Fibroblast of villous mesenchyme (primary cell): ENCODE measurements around the gene EHD4. TPM values are rescaled to one million over a fixed set of nuclear protein-coding genes. Genes with fewer than 3 reads are reported as not detected.

ENCODE experiments used
- DNase-seq: peaks from one replicate; pipeline ENCODE4 v3.0.0-alpha.2; 2010; ENCODE audit warnings: low read depth
- H3K4me3 ChIP-seq: 2 replicates; pipeline ENCODE4 v1.5.1; 2011; ENCODE audit warnings: low read depth, mild to moderate bottlenecking, low read length
- CTCF ChIP-seq: IDR thresholded peaks from 2 replicates; pipeline ENCODE4 v1.5.1; 2012; ENCODE audit warnings: low read depth, mild to moderate bottlenecking, low read length; ENCODE audit not compliant: insufficient read depth
- total RNA-seq: library from RNA; depleted of rRNA; stranded (reverse); fragments of >200 nt; gene quantifications from 2 replicates; pipeline ENCODE4 v1.2.3, GENCODE V29; 2012

EHD4 gene
- total RNA-seq = 18.0 and 19.0 TPM in 2 replicates

- peak; percentile 100 for DNase-seq
- H3K4me3 ChIP-seq = peak within 1 kb of the TSS; percentile 90
- peak; percentile 25 for TF ChIP-seq CTCF
Observed at GRCh38 chr15:41972253-41973242, at the start of gene EHD4. Gene EHD4 (minus strand): TSS chr15:41972557. CDS start chr15:41972494, 63 bp downstream.

- H3K4me3 ChIP-seq = no peak overlapping the region
- DNase-seq = no peak
- no peak for TF ChIP-seq CTCF
Observed at GRCh38 chr15:42021593-42021992, 49.2 kb upstream of the EHD4 start.

DNA sequence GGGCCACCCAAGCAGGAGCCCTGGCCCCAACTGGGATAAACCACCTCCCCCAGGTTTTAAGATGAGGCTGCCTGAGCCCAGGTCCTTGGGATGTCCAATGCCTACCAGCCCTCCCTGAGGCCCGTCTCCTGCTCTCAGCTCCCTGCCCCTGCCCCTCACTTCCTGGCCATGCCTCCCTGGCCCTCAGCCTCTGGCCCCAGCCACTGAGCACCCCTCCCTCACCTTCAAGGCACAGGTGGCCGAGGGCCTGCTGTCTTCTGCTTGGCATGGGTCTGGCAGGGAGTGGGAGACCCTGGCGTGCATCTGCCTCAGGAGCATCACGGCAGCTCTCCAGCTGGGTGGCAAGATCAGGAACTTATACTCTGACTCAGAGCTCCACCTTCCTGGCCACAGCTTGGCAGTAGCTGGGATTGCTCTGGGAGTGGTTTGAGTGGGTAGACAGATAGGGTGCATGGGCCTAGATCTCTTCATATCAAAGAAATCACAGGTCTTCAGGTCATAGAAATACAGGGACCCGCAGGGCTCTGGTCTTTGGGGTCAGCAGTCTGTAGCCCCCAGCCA lies 48.4 kb upstream of the EHD4 start, which contains the start of gene PLA2G4E:
TSS of gene PLA2G4E (minus strand) at position 330 of the 561 bp plus-strand sequence. CDS start at position 318, 12 bp downstream.
- TF ChIP-seq CTCF = no peak
- DNase-seq = no peak
- H3K4me3 ChIP-seq = no peak within 1 kb of the TSS

DNA sequence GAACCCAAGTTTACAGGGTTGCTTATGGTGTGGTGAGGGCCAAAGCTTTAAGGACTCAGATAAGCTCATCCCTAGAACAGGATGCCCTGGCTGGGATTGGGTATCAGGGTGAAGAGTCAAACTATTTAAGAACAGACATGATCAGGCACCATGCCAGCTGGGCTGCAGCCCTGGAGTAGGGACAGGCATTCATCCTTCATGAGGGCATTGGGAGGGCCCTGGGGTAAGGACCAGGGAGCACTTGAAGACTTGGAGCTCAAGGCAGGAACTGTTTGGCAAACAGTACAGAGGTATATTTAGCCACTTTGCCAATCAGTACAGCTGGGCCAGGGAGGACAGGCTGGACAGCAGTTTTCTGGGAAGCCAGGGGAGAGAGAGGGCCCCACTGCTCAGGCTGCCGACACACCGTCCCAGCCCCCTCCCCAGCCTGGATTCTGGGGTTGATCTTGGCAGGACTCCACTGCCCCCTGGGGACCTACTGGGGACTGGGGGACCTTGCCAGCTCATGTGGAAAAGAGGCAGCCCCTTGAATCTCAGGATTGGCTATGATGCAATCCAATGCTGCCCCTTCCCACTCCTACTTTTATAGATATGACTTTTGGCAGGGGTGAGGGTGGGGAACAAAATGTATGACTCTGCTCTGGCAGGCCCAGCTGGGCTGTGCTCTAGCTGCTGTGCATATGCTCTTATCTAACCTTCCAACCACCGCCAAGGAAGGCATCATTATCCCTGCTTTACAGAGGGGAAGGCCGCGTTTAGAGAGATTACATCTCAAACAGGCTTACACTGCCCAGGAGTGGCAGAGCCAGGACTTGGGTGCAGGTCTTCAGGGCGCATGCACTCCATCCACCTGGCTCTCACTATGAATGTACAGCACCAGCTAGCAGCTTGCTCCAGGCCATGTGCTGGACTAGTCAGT lies 46.2 kb upstream of the EHD4 start:
- TF ChIP-seq CTCF = no peak
- no peak overlapping the region for H3K4me3 ChIP-seq
- DNase-seq = no peak

GRCh38 chr15:42016971-42017370 lies 44.6 kb upstream of the EHD4 start:
- TF ChIP-seq CTCF = no peak
- H3K4me3 ChIP-seq = no peak overlapping the region
- DNase-seq = no peak

- no peak overlapping the region for H3K4me3 ChIP-seq
- no peak for TF ChIP-seq CTCF
- DNase-seq = no peak
Observed at GRCh38 chr15:42014406-42014805, 42.0 kb upstream of the EHD4 start.
